Activated CD8-positive, alpha-beta memory T cell treated with anti-CD3 and anti-CD28 coated beads, Interleukin-2, amount 50 U/mL, for 4 hours (primary cell): Measurements from ENCODE around the gene SYNE1.

Experiments used
- DNase-seq: peaks from one replicate; pipeline ENCODE4 v3.0.0-alpha.2; 2020

SYNE1 gene

DNA sequence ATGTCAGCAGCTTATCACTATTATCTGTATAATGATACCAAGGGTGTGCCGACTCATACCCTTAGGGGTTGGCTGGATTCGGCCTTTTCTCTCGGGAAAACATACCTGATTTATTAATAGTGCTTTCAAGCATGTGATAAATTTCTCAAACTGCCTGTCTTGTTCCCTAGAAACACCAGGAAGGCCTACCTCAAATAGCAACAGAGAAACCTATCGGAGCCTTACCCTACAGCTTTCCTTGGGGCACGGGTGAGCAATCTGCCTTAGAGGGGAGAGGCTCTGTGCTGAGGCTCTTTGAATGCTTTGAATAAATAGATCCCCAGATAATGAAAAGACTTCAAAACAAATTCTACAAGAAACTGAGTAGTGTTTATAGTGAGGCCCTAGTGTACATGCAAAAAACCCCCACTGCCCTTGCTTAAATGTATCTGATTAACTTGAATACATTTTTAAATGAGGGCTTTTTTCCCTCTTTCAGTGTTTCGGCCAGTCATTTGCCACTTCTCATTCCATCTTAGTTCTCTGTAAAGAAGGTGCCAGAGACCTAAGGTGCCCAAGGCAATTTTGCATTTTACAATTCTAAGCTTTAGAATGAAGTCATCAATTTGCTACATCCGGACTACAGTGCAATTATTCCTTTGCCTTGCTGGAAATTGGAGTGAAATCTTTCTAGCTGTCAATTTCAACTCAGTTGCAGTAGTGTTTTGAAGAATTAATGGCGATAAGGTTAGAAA lies 509.6 kb downstream of the SYNE1 start:
- DNase-seq, result no peak

DNA sequence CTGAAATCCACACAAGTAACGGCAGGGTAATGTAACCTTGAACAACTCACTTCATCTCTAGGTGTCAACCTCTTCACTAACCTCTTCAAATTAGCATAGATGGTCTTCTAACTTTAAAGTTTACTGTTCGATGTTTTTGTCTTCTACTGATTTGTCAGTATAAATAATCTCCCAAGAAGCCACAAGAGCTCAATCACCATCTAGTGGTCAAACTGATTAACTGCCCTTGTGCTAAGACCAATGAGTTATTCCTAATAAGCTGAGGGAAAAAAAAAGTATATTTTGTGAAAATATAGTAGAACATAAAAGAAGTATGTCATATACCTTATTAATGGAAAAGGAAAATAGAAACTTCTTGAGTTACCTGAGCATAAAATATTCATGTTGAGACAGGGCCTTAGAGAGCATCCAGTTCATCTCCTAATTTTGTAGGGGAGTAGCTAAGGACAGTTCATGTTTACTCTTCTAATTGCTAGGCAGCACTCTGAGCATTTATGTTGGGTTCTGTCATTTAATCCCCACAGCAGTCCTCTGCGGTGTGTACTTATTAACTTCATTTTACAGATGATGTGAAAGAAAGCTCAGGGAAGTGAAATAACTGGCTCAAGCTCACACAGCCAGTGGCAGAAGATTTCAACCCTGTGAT lies 512.6 kb downstream of the SYNE1 start:
- no peak for DNase-seq

DNA sequence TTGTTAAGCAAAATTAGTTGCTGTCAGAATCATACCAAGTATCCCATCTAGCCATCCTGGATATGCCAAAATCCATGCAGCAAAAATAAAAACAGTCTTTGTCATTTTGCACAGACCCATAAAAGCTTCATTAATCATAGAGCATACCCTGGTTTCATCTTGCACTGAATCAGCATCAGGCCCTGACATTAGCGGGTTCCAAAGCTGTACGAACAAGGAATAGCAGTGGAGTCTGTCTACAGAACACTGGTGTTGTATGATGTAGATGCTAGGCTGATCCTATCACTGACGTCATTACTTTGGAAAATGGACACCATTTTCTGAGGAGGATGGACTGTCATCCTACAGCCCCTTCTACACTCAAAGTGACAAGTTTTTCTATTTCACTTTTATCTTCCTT lies 514.1 kb downstream of the SYNE1 start:
- no peak for DNase-seq

DNA sequence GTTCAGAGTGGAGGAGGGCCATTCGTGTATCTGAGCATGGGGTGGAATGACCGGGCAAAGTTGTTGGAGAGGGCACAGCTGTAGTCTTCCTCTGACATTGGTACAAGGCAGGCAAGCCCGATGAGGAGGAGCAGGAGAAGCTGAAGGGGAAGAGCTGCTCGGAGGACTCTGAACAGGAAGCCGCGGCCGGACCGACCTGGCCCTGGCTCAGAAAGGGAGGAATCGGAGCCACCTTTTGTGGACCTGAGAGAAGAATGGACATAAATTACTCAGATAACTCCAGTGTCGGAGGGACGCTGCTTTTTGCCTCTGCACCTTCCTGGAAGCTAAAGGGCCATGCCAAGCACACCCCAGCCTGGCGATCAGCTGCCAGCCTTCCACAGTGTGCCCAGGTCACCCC lies 514.7 kb downstream of the SYNE1 start:
- no peak for DNase-seq

DNA sequence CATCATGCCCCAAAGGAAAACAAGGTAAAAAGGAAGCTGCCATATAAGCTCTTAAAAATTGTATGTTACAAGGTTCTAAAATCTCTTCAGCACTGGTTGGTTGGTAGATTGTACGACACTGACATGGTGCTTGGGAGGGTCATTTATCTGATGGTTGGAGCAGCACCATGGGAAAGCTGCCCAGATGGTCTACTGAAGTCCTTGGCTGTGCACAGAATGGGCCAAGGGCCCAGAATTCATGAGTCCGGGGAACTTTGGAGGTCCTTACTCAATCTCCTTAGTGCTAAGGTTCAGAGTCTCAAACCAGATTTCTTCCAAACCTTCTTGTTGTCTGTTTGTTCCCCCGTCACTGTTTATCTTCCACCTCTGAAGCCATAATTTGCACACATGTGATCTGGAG lies 515.3 kb downstream of the SYNE1 start:
- no peak for DNase-seq

DNA sequence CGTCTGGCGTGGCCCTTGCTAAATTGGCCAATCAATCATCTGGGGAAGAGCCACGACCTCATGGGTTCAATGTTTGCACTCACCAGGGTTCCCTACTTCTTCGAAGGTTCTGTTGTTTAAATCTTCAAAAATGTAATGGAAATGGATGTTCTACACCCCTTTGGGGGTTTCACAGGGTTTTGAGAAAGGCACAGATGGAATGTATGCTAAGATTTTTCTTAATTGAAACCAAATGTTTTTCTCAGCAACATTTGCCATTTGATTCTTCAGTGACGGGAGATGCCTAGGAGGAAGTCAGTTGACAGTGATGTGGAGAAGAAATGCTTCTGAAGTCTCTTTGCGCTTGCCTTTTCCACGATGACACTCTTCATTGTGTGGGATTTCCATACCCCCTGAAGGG lies 517.3 kb downstream of the SYNE1 start:
- no peak for DNase-seq

DNA sequence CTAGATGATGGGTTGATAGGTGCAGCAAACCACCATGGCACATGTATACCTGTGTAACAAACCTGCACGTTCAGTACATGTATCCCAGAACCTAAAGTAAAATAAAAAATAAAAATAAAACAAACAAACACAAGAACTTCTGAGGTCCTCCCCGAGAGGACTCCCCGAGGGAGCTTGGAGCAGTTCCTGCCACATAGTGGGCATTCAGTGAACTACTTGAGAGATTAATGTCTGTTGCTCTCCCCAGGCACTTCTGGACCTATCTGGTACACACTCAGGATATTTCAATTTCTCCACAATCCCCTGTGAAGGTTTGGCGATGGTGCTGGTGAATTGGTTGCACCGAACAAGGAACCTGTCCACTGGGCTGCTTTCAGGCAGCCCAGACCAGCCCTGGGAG lies 518.5 kb downstream of the SYNE1 start:
- no peak for DNase-seq

DNA sequence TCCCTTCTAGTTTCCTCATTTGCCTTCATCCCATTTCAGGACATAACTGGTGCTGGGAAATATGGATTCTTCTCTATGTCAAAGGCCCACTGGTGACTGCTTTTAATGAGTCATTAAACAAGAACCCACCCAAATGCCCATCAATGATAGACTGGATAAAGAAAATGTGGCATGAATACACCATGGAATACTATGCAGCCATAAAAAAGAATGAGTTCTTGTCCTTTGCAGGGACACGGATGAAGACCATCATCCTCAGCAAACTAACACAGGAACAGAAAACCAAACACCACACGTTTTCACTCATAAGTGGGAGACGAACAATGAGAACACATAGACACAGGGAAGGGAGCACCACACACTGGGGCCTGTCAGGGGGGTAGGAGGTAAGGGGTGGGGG lies 518.9 kb downstream of the SYNE1 start:
- no peak for DNase-seq

DNA sequence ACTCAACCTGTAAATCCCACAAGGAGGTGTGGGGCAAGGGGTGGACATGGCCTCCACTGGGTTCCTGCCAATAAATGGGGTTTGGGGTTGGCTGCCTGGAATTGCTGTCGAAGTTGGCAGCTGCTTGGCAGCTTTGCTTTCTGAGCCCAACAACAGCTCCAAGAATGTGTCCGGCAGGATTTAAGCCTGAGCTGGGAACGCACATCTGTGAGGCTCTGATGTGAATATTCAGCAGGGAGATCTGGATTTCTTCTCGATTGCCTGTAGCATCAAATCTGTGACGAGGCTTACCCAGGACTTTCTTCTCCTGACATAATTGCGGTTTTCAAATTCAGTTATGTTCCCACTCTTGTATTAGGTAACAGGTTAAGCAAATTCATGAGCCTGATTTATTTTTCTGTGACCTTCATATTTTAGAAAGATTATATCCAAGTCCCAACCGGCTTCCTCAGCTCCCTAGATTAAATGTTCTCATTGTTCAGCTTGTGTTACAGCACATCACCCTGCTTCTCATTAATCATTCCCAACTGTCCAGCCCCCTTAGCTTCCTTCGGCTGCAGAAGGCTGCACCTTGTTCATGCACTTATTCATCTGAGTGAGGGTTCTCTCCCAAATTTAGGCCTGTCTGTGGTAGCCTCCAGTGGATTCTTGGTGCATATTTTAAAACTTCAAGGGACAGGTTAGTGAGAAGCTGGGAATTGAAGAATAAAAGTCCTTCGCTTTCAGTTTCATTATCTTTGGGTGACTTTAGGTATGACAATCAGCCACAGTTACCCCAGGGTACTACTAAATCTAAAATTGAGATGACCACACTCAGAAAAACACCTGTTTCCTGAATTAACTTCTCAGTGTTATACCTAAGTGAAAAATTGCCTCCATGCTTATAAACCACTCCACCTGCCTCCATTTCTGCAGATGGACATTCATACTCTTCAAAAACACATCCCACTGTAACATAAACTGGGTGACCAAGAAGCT lies 519.7 kb downstream of the SYNE1 start:
- no peak for DNase-seq

DNA sequence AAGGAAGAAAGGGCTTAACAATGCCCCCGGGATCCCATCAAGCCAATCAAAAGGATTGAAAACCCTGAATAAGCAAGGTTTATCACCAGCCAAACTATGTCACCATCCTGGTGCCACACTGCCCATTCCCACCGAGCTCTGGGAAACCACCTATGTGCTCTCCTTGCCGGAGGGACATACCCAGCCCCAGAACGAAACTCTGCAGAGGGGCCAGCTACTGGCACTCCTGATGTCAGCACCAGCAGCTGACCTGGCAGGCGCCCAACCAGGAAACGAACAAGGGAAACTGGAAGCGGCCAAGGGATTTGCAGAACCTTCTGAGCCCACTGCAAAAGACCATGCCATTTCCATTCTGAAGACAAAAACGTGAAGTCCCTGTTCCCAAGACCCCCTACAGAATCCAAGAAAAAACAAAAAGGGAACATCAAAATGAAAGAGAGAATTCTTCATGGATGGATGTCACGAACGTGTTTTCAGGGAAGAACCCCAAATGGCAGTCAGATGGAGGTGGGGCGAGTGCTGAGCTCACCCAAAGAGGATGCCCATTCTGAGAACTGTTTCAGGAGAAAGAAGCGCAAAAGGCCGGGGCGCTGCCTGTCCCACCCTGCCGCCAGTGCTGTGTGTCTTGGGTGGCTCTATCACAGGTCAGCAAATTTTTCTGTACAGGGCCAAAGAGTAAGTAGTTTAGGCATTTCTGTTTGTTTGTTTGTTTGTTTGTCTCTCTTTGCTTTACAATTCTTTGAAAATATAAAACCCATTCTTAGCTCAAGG lies 524.5 kb downstream of the SYNE1 start:
- no peak for DNase-seq

DNA sequence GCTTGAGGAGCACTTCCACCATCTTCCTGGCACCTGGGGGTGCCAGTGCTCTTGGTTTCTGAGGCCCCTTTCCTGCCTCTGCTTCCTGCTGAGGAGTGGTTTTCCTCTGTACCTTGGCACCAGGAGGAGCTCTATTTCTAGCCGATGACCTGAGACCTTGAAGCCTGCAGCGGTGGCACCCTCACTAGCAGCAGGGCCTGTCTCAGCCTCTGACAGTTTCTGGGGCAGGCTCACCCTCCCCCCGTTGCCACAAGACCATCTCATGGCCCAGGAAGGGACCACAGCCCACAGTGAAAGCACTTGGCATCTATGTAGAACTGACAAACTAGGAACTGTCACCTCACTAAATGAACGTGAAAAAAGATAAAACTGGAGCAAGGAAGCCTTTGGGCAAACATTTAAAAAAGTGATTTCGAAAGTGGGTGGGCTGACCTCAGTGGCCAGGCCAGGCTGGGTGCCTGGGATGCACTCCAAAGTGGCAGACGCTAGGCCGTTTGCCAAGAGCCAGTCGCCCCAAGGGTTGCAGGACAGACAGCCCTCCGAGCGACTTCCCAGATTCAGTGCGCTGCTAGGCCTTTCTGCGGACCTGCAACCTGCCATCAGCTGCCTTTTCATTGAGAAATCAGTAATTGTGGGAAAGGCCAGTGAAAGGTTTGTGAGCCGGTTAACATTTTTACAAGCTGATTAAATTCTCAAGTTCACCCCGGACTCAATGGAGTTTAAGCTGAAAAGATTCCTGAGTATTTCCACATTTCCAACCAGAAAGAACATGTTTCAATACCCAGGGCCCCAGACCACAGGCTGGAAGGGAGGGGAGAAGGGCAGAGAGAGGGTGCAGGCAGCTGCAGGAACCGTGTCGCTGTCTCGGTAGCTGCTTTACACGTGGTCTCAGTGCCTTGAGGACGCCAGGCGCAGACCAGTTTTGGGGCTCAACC lies 526.0 kb downstream of the SYNE1 start:
- DNase-seq, result no peak

DNA sequence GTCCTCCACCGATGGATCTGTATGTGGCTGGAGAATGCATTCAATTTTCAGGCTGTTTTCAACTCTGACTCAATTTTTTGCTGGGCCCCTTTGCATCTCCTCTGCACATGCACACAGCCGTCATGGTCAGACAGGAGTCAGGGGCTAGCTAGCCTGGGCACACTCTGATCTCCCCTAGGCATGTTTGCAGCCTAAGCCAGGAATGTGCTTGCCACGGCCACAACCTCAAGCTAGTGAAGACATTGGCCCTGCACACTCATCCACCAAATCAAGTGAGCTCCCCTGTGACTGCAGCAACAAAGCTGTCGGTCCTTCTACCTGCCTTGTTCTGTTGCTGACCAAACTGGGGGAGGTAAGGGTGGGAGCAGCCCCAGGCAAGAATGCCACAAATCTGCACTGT lies 529.2 kb downstream of the SYNE1 start:
- DNase-seq, result no peak

DNA sequence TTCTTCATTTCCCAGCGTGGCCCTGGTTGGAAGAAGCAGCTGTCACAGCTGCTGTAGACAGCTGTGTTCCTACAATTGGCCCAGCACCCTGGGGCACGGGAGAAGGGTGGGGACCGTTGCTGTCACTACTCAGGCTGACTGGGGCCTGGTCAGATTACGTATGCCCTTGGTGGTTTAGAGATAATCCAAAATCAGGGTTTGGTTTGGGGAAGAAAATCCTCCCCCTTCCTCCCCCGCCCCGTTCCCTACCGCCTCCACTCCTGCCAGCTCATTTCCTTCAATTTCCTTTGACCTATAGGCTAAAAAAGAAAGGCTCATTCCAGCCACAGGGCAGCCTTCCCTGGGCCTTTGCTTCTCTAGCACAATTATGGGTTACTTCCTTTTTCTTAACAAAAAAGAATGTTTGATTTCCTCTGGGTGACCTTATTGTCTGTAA lies 537.0 kb downstream of the SYNE1 start:
- no peak for DNase-seq

DNA sequence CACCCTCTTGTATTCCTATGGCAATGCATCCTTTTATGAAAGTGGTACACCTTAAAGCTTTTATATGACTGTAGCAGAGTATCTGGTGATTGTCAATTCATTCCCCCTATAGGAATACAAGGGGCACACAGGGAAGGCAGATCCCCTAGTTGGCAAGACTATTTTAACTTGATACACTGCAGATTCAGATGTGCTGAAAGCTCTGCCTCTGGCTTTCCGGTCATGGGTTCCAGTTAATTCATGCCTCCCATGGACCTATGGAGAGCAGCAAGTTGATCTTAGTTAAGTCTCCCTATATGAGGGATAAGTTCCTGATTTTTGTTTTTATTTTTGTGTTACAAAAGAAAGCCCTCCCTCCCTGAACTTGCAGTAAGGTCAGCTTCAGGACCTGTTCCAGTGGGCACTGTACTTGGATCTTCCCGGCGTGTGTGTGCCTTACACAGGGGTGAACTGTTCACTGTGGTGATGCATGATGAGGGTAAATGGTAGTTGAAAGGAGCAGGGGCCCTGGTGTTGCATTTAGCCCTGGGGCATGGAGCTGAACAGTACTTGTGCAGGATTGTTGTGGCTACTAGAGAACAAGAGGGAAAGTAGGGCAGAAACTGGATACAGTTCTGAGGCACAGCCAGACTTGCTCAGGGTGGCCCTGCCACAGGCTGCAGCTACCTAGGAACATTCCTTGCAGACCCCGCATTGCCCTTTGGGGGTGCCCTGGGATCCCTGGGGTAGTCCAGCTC lies 537.5 kb downstream of the SYNE1 start:
- DNase-seq, result no peak

DNA sequence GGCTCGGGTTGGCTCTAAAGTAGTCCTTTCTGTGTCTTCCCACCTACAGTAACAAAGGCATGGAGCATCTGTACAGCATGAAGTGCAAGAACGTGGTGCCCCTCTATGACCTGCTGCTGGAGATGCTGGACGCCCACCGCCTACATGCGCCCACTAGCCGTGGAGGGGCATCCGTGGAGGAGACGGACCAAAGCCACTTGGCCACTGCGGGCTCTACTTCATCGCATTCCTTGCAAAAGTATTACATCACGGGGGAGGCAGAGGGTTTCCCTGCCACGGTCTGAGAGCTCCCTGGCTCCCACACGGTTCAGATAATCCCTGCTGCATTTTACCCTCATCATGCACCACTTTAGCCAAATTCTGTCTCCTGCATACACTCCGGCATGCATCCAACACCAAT lies 538.5 kb downstream of the SYNE1 start:
- DNase-seq, result no peak

DNA sequence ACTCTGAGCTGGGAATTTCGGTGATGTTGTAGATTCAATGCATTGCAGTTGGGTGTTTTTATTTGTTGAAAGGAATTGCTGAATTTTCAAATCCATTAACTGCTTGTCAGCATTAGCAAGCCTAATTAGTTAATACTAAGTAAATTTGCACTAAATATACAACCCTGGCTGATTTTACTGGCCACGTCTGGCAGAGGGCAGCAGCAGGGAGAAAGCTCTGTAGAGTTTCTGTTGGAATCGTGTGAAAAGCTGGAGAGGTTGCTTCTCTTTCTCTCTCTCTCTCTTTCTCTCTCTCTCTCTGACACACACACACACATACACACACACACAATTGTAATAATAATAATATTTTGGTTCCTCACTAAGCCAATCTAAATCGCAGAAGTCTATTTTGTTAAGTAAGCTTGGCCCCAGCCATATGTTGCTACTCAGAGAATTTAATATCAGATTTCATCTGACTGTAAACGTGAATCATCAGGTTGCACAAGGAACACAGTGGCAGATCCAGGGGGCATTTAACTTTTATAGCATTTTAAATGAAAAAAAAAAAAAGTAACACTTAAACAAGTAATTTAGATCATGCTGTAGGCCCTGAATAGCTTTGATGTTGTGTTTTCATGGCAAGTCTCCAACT lies 540.2 kb downstream of the SYNE1 start:
- DNase-seq, result no peak

DNA sequence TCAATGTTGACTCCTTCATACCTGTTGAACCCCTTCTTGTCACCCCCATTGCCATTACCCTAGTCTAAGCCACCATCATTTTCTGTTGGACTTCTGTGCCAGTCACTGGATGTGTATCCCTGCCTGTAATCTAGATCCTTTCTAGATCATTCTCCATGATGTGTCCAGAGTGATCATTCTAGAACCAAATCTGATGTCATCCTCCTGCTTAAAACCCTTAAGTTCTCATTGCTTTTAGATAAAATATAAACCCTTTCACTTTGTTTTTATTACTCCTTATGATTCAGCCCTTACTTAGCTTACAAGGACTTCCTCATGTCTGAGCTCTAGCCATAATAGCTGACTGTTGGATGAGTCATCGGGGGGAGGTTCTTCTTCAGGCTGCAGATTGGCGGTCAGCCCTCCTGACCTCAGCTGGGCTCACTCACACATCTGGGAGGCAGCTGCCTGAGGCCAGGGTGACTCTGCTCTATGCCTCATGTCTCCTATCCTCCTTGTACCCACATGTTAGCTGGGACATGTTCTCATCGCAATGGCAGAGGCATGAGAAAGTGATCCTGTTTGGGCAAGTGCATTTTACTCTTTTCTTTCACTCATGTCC lies 542.1 kb downstream of the SYNE1 start:
- DNase-seq, result no peak

DNA sequence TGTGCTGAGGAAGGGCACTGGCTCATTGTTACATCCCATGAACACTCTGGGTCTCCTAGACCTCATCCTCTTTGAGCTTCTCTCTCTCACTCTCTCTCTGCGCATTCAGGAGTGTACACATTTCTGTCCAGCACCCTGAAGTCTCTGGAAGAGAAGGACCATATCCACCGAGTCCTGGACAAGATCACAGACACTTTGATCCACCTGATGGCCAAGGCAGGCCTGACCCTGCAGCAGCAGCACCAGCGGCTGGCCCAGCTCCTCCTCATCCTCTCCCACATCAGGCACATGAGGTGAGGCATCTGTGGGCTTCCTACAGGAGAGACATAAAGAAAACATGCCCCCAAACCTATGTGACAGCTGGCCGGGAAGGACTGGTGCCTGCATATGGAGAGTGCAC lies 542.9 kb downstream of the SYNE1 start:
- no peak for DNase-seq

DNA sequence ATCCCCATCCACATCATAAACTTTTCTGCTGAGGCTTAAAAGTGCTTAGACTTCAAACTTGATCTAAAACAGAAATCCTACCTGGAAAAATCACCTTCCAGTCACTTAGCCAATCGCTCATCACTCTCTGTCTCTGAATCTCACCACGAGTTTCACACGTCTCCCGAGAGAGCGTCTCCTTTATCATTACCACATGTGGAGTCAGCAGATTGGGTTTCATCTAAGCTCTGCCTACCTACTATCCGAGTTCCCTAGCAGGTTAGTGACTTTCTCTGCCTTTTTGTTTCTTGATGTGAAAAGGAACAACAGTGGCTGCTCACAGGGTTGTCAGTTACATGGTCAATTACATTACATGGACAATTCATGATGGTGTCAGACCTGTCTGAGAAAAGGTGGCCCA lies 543.5 kb downstream of the SYNE1 start:
- no peak for DNase-seq

DNA sequence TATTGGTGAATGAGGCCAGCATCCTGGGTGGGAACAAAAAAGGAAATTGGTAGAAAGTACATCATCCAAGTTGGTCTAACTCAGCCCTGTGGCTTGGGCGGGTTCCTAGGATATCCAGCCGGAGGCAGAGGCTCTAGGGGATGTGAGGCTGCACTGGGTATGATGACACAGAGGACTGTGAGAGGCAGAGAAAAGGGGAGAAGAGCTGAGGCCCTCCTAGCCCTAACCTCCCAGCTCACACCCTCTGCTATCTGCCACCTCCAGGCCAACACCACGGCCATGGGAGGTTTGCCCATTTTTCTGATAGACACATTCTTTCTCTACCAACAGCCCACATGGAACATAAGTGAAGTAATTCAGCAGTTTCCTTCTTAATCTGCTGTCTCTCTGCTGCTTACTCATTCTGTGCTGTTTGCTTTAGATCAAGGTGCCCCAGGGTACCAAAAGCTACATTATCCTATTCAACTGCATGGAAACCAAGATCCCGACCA lies 545.3 kb downstream of the SYNE1 start:
- no peak for DNase-seq
